ENCODE data around the gene RAB31.

- no peak for TF ChIP-seq CTCF (IDR thresholded peaks at IDR 0.05)
- TF ChIP-seq POLR2AphosphoS5 (IDR thresholded peaks at IDR 0.05) = peak in 1 of 3 donors; percentile 47
Observed at GRCh38 chr18:9743200-9744016, 35.3 kb downstream of the RAB31 start.

Data from breast epithelium (tissue), 3 donors.